Colon (tissue), 2 donors: Measurements from ENCODE around the gene MYH14.
"Not testable (repeated sequence)": the region's sequence is repeated elsewhere in the genome, so short reads cannot be mapped to it uniquely, and the experiment has no call there.

ENCODE experiments used
- FAIRE-seq: peaks from 2 replicates; lab custom pipeline; 2012; peaks lifted over from hg19 to GRCh38; lab: Jason Lieb, UNC
- donor health status: control.
- donor health status: control.

The MYH14 gene

GRCh38 chr19:50333235-50333736 is 129.9 kb downstream of the MYH14 start:
- FAIRE-seq = no peak

GRCh38 chr19:50333737-50334617 is 130.6 kb downstream of the MYH14 start:
- FAIRE-seq = no peak

- FAIRE-seq = no peak
Observed at GRCh38 chr19:50334741-50335421, 131.5 kb downstream of the MYH14 start.

GRCh38 chr19:50337031-50337430 is 133.6 kb downstream of the MYH14 start:
- FAIRE-seq = not testable (repeated sequence)

- no peak for FAIRE-seq
Observed at GRCh38 chr19:50340331-50340730, 136.9 kb downstream of the MYH14 start.

- FAIRE-seq = no peak
Observed at GRCh38 chr19:50341091-50341564, 137.7 kb downstream of the MYH14 start.

- FAIRE-seq = no peak
Observed at GRCh38 chr19:50344661-50345318, 141.4 kb downstream of the MYH14 start.

GRCh38 chr19:50347089-50347581 is 143.7 kb downstream of the MYH14 start:
- FAIRE-seq = not testable (repeated sequence)

GRCh38 chr19:50349277-50350057 is 146.0 kb downstream of the MYH14 start:
- FAIRE-seq = no peak

GRCh38 chr19:50352242-50352641 is 148.8 kb downstream of the MYH14 start:
- FAIRE-seq = no peak

GRCh38 chr19:50353487-50353880 is 150.1 kb downstream of the MYH14 start:
- not testable (repeated sequence) for FAIRE-seq

GRCh38 chr19:50356691-50357177 is 153.3 kb downstream of the MYH14 start:
- FAIRE-seq = no peak

GRCh38 chr19:50357178-50358100 is 154.0 kb downstream of the MYH14 start:
- FAIRE-seq = no peak

GRCh38 chr19:50358483-50359327 is 155.3 kb downstream of the MYH14 start:
- FAIRE-seq = no peak

GRCh38 chr19:50359328-50359818 is 156.0 kb downstream of the MYH14 start:
- no peak for FAIRE-seq
